GM23248 (cell line): Measurements from ENCODE around the gene BCAP31.

Source experiments
- EZH2 ChIP-seq: fragments of 200-600 bp; sonication (generic); IDR thresholded peaks from 2 replicates; pipeline ENCODE4 v1.6.1; 2018; ENCODE audit warnings: antibody characterized with exemption, mild to moderate bottlenecking; ENCODE audit not compliant: insufficient read depth, poor library complexity, severe bottlenecking
- EZH2phosphoT487 ChIP-seq: fragments of 200-600 bp; sonication (generic); IDR thresholded peaks from 2 replicates; pipeline ENCODE4 v1.6.1; 2018; ENCODE audit warnings: antibody characterized with exemption, moderate library complexity, mild to moderate bottlenecking, low read depth; ENCODE audit not compliant: insufficient read depth

DNA sequence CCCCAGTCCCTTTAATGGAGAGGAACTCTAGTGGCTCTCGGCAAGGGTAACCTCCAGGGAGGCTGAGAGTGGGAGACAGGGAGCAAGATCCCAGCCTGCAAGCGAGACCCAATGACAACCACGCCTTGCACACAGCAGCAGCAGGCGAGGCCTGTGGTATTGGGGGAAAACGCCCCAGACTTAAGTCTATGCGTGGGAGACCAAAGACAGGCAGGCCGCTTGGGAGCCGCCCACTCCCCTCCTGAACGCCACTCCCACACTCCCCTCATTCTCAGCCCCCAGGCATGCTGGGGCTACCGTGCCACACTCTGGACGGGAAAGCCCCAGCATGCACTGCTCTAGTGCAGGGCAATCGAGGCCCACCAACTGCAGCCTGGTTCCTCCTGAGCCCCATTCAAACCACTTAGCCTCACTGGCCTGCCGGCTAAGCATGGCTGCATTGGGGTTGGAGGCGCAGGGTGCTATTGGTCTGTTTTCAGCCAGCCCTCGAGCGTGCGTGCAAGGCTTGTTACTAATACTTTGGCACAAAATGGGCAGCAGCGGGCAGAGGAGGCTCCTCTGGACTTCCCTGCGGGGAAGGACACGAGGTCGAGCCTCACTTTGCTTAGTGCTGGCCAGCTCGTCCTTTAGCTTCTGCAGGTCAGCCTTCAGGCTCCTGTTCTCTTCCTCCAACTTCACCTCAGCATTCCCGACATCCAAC, 21.7 kb downstream of the BCAP31 start:
- TF ChIP-seq EZH2phosphoT487 = no peak
- TF ChIP-seq EZH2 = no peak
